HepG2 (cell line): ENCODE data around the gene RPUSD3. TPM values are rescaled to one million over a fixed set of nuclear protein-coding genes. Genes with fewer than 3 reads are reported as not detected.
A peak's percentile ranks its signal among the peaks of the same experiment; 100 is the strongest.

Source experiments
- CHD2 ChIP-seq: IDR thresholded peaks from 2 replicates; pipeline ENCODE4 v1.6.1; 2011; ENCODE audit warnings: low read depth, low read length, improper control_type of control experiment
- ISL2 ChIP-seq: sonication (generic); formaldehyde crosslinking; IDR thresholded peaks from 2 replicates; pipeline ENCODE4 v1.5.0; 2020; ENCODE audit warnings: missing genetic modification reagents
- KMT2B ChIP-seq: IDR thresholded peaks from 2 replicates; pipeline ENCODE4 v1.6.1; 2016; ENCODE audit warnings: missing genetic modification reagents, missing compliant biosample characterization
- MAFF ChIP-seq: IDR thresholded peaks from 2 replicates; pipeline ENCODE4 v1.6.1; 2011; ENCODE audit warnings: low read depth, low read length, improper control_type of control experiment
- NONO ChIP-seq, 2 experiments: fragments of 450-650 bp in 1 of 2; sonication (generic) in 1 of 2; formaldehyde crosslinking in 1 of 2; IDR thresholded peaks in 1 of 2; conservative IDR thresholded peaks in 1 of 2; 2 replicates each; pipeline versions ENCODE4 v1.6.1 to v1.8.0; 2017 to 2022; ENCODE audit warnings: mild to moderate bottlenecking in 1 of 2, missing genetic modification reagents in 1 of 2, moderate library complexity in 1 of 2
- NRL ChIP-seq: sonication (generic); formaldehyde crosslinking; IDR thresholded peaks from 2 replicates; pipeline ENCODE4 v1.5.0; 2020; ENCODE audit warnings: missing genetic modification reagents, mild to moderate bottlenecking, moderate library complexity, borderline replicate concordance
- SNAPC5 ChIP-seq: sonication (generic); formaldehyde crosslinking; IDR thresholded peaks from 2 replicates; pipeline ENCODE4 v1.8.1; 2023; ENCODE audit warnings: mild to moderate bottlenecking, missing genetic modification reagents, borderline replicate concordance
- SRF ChIP-seq: IDR thresholded peaks from 2 replicates; pipeline ENCODE4 v1.6.1; 2011; ENCODE audit warnings: mild to moderate bottlenecking, low read depth, low read length, moderate library complexity
- ZBTB38 ChIP-seq: sonication (generic); formaldehyde crosslinking; IDR thresholded peaks from 2 replicates; pipeline ENCODE4 v1.5.1; 2020; ENCODE audit warnings: mild to moderate bottlenecking, missing genetic modification reagents
- ZFP91 ChIP-seq: sonication (generic); formaldehyde crosslinking; IDR thresholded peaks from 2 replicates; pipeline ENCODE4 v1.9.0; 2022; ENCODE audit warnings: missing genetic modification reagents, mild to moderate bottlenecking, borderline replicate concordance
- ZMAT3 ChIP-seq: sonication (generic); formaldehyde crosslinking; conservative IDR thresholded peaks from 2 replicates; pipeline ENCODE4 v1.7.0; 2021; ENCODE audit warnings: missing genetic modification reagents
- ZNF441 ChIP-seq: sonication (generic); formaldehyde crosslinking; IDR thresholded peaks from 2 replicates; pipeline ENCODE4 v1.7.0; 2021; ENCODE audit warnings: missing genetic modification reagents, borderline replicate concordance
- ZNF790 ChIP-seq: sonication (generic); formaldehyde crosslinking; IDR thresholded peaks from 2 replicates; pipeline ENCODE4 v1.8.0; 2022; ENCODE audit warnings: missing genetic modification reagents, mild to moderate bottlenecking, borderline replicate concordance
- polyA plus RNA-seq, 8 experiments: library from polyadenylated mRNA; depleted of rRNA in 3 of 8; stranded (reverse) in 7 of 8; unstranded in 1 of 8; fragments of >200 nt; fragmentation: Illumina TruSeq in 4 of 8; extraction: Trizol in 4 of 8; gene quantifications; 2 replicates each; pipeline versions ENCODE4 v1.2.1 to v1.2.3, GENCODE V29; 2011 to 2016; ENCODE audit warnings: low read depth in 4 of 8, missing spikeins in 1 of 8, mixed read lengths in 1 of 8; ENCODE audit not compliant: insufficient read depth in 1 of 8
- total RNA-seq, 5 experiments: library from RNA; depleted of rRNA; stranded (reverse); fragments of >200 nt; fragmentation: Illumina TruSeq; extraction: Trizol; gene quantifications; 2 replicates each; pipeline ENCODE4 v1.2.3, GENCODE V29; 2016; ENCODE audit warnings: low read depth in 1 of 5
- TF ChIP-seq, protein P1 (sequence below), 2 experiments: fragments of 450-650 bp in 1 of 2; sonication (generic) in 1 of 2; formaldehyde crosslinking in 1 of 2; IDR thresholded peaks; 2 replicates each; pipeline versions ENCODE4 v1.6.1 to v1.8.0; 2016 to 2022; ENCODE audit warnings: antibody characterized with exemption in 1 of 2, mild to moderate bottlenecking in 1 of 2, missing genetic modification reagents in 1 of 2

Gene RPUSD3
- total and polyA plus RNA-seq, 2 of the 13 experiments (the other 11 are each of a cell fraction or from before 2014, with no cell fraction given) = 32.1 to 48.7 TPM

DNA sequence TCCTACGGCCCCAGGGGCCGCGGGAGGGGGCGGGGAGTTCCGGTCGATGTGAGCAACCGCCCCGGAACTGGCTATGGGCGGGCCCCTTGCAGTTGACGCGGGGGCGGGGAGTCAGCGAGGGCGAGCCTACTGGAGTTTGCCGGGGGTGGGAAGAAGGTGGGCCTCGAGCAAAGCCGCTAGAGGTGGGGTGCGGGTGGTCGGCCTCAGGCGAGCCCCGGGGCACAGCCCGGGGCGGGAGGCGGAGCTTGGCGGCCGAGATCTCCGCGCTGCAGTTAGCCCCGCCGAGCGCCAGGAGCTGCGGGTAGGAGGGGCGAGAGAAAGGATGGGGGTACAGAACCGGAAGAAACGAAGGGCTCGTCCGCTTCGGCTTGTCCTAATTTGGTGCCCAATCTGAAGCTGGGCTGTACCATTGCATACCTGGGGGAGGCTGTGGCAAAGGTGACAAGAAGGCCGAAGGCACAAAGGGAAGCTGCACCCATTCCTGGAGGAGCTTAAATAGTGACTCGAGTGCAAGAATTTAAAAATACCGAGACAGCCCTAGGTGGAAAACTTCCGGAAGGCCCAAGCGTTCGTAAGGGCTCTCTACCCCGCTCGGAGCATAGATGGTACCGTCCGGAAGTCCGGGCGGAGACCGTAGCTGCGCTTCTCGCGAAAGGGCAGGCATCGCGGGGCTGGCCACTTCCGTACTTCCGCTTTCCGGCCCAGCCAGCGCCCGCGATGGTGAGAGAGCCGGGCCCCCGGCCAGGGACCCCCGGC lies 51.2 kb downstream of the RPUSD3 start, which contains the start of the genes ARPC4 and TADA3 (continued):
- TF ChIP-seq ZNF441 = 0 out of 2 replicates have a peak, but pooled peaks have one; percentile 28
- TF ChIP-seq, protein P1, sequence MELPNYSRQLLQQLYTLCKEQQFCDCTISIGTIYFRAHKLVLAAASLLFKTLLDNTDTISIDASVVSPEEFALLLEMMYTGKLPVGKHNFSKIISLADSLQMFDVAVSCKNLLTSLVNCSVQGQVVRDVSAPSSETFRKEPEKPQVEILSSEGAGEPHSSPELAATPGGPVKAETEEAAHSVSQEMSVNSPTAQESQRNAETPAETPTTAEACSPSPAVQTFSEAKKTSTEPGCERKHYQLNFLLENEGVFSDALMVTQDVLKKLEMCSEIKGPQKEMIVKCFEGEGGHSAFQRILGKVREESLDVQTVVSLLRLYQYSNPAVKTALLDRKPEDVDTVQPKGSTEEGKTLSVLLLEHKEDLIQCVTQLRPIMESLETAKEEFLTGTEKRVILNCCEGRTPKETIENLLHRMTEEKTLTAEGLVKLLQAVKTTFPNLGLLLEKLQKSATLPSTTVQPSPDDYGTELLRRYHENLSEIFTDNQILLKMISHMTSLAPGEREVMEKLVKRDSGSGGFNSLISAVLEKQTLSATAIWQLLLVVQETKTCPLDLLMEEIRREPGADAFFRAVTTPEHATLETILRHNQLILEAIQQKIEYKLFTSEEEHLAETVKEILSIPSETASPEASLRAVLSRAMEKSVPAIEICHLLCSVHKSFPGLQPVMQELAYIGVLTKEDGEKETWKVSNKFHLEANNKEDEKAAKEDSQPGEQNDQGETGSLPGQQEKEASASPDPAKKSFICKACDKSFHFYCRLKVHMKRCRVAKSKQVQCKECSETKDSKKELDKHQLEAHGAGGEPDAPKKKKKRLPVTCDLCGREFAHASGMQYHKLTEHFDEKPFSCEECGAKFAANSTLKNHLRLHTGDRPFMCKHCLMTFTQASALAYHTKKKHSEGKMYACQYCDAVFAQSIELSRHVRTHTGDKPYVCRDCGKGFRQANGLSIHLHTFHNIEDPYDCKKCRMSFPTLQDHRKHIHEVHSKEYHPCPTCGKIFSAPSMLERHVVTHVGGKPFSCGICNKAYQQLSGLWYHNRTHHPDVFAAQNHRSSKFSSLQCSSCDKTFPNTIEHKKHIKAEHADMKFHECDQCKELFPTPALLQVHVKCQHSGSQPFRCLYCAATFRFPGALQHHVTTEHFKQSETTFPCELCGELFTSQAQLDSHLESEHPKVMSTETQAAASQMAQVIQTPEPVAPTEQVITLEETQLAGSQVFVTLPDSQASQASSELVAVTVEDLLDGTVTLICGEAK (IDR thresholded peaks at IDR 0.05) = no peak
- TF ChIP-seq, protein P1 (CRISPR knock-in tag; IDR thresholded peaks at IDR 0.05) = peak; percentile 38; the same call in 1 of the 2 replicates
- TF ChIP-seq NONO (IDR thresholded peaks at IDR 0.05) = no peak
- peak; percentile 67 for TF ChIP-seq NONO (CRISPR knock-in tag; conservative IDR thresholded peaks at IDR 0.05)
- TF ChIP-seq SNAPC5 (CRISPR knock-in tag) = no peak
- peak; percentile 23; the same call in 1 of the 2 replicates for TF ChIP-seq ZFP91 (CRISPR knock-in tag)
- peak; percentile 36 for TF ChIP-seq KMT2B (CRISPR knock-in tag)
- TF ChIP-seq ZBTB38 = peak; percentile 32; the same call in 1 of the 2 replicates
- TF ChIP-seq ISL2 (CRISPR knock-in tag) = peak; percentile 27; the same call in 1 of the 2 replicates
- TF ChIP-seq CHD2 = peak; percentile 97
- peak; percentile 96 for TF ChIP-seq SRF
- TF ChIP-seq NRL = peak; percentile 16; the same call in 1 of the 2 replicates
- TF ChIP-seq ZMAT3 (CRISPR knock-in tag) = 0 out of 2 replicates have a peak, but pooled peaks have one; percentile 26
- peak; percentile 7; the same call in 1 of the 2 replicates for TF ChIP-seq MAFF
- 0 out of 2 replicates have a peak, but pooled peaks have one; percentile 26 for TF ChIP-seq ZNF790
